ENCODE results near the gene COQ10A. TPM values are rescaled to one million over a fixed set of nuclear protein-coding genes. Genes with fewer than 3 reads are reported as not detected.

Gene COQ10A
- total and polyA plus RNA-seq, 2 of the 8 experiments (the other 6 are each of a cell fraction or from before 2014, with no cell fraction given) = 21.8 to 42.9 TPM

DNA sequence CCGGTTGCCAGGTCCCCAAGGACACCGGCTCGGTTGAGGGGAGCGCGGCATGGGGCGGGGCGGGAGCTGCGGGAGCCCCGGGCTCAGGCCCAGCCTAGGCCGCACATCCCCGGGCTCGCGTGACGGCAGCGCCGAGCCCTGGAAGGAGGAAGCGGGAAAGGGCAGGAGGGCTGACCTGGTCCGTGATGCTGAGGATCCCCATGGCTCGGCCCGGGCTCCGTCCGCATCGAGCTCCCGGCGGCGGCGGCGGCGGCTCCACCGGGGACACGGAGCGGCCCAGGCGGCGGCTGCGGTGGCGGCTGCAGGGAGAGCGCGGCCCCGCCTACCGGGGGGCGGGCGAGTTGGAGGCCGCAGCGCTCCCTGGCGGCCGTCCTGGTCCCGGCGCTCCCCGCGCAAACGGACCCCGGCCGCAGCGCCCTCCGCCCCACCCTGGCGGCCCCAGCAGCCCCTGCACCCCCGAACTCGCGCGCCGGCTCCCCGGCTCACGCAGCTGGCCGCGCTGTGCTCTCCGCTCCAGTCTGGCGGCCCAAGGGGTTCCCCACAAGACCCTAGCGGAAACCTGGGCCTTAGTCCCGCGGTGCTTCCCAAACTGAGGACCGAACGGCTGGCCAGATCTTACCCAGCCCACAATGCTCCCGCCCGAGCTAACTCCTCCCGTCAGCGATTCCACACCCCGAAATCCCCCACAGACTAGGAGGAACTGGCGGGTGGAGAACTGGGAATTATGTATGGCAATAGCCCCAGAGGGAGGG lies 8.5 kb upstream of the COQ10A start, which contains the start of gene ANKRD52 (continued):
- TF ChIP-seq, protein P1, sequence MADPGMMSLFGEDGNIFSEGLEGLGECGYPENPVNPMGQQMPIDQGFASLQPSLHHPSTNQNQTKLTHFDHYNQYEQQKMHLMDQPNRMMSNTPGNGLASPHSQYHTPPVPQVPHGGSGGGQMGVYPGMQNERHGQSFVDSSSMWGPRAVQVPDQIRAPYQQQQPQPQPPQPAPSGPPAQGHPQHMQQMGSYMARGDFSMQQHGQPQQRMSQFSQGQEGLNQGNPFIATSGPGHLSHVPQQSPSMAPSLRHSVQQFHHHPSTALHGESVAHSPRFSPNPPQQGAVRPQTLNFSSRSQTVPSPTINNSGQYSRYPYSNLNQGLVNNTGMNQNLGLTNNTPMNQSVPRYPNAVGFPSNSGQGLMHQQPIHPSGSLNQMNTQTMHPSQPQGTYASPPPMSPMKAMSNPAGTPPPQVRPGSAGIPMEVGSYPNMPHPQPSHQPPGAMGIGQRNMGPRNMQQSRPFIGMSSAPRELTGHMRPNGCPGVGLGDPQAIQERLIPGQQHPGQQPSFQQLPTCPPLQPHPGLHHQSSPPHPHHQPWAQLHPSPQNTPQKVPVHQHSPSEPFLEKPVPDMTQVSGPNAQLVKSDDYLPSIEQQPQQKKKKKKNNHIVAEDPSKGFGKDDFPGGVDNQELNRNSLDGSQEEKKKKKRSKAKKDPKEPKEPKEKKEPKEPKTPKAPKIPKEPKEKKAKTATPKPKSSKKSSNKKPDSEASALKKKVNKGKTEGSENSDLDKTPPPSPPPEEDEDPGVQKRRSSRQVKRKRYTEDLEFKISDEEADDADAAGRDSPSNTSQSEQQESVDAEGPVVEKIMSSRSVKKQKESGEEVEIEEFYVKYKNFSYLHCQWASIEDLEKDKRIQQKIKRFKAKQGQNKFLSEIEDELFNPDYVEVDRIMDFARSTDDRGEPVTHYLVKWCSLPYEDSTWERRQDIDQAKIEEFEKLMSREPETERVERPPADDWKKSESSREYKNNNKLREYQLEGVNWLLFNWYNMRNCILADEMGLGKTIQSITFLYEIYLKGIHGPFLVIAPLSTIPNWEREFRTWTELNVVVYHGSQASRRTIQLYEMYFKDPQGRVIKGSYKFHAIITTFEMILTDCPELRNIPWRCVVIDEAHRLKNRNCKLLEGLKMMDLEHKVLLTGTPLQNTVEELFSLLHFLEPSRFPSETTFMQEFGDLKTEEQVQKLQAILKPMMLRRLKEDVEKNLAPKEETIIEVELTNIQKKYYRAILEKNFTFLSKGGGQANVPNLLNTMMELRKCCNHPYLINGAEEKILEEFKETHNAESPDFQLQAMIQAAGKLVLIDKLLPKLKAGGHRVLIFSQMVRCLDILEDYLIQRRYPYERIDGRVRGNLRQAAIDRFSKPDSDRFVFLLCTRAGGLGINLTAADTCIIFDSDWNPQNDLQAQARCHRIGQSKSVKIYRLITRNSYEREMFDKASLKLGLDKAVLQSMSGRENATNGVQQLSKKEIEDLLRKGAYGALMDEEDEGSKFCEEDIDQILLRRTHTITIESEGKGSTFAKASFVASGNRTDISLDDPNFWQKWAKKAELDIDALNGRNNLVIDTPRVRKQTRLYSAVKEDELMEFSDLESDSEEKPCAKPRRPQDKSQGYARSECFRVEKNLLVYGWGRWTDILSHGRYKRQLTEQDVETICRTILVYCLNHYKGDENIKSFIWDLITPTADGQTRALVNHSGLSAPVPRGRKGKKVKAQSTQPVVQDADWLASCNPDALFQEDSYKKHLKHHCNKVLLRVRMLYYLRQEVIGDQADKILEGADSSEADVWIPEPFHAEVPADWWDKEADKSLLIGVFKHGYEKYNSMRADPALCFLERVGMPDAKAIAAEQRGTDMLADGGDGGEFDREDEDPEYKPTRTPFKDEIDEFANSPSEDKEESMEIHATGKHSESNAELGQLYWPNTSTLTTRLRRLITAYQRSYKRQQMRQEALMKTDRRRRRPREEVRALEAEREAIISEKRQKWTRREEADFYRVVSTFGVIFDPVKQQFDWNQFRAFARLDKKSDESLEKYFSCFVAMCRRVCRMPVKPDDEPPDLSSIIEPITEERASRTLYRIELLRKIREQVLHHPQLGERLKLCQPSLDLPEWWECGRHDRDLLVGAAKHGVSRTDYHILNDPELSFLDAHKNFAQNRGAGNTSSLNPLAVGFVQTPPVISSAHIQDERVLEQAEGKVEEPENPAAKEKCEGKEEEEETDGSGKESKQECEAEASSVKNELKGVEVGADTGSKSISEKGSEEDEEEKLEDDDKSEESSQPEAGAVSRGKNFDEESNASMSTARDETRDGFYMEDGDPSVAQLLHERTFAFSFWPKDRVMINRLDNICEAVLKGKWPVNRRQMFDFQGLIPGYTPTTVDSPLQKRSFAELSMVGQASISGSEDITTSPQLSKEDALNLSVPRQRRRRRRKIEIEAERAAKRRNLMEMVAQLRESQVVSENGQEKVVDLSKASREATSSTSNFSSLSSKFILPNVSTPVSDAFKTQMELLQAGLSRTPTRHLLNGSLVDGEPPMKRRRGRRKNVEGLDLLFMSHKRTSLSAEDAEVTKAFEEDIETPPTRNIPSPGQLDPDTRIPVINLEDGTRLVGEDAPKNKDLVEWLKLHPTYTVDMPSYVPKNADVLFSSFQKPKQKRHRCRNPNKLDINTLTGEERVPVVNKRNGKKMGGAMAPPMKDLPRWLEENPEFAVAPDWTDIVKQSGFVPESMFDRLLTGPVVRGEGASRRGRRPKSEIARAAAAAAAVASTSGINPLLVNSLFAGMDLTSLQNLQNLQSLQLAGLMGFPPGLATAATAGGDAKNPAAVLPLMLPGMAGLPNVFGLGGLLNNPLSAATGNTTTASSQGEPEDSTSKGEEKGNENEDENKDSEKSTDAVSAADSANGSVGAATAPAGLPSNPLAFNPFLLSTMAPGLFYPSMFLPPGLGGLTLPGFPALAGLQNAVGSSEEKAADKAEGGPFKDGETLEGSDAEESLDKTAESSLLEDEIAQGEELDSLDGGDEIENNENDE (IDR thresholded peaks at IDR 0.05; ENCODE audit: insufficient replicate concordance, low read length) = no peak
- TF ChIP-seq, protein P2, sequence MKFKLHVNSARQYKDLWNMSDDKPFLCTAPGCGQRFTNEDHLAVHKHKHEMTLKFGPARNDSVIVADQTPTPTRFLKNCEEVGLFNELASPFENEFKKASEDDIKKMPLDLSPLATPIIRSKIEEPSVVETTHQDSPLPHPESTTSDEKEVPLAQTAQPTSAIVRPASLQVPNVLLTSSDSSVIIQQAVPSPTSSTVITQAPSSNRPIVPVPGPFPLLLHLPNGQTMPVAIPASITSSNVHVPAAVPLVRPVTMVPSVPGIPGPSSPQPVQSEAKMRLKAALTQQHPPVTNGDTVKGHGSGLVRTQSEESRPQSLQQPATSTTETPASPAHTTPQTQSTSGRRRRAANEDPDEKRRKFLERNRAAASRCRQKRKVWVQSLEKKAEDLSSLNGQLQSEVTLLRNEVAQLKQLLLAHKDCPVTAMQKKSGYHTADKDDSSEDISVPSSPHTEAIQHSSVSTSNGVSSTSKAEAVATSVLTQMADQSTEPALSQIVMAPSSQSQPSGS (IDR thresholded peaks at IDR 0.05; ENCODE audit: low read length) = no peak
- TF ChIP-seq SAP30 (IDR thresholded peaks at IDR 0.05; ENCODE audit: insufficient read depth, insufficient replicate concordance, low read length) (peak; percentile 67), GTF2F1 (IDR thresholded peaks at IDR 0.05; ENCODE audit: borderline replicate concordance, low read depth, low read length) (no peak), PHF8 (conservative IDR thresholded peaks at IDR 0.05; ENCODE audit: low read depth, low read length) (peak; percentile 78), EP300 (IDR thresholded peaks at IDR 0.05; ENCODE audit: borderline replicate concordance in 1 of 2, low read depth in 2 of 2, low read length in 2 of 2) (peak in 1 of 2 experiments; percentile 23; a peak in 1 of 3 replicates), RFX5 (IDR thresholded peaks at IDR 0.05; ENCODE audit: borderline replicate concordance, low read depth, low read length) (no peak)
